HCT116 (cell line): ENCODE measurements around the gene APH1B.

ENCODE experiments used
- CEBPB ChIP-seq: IDR thresholded peaks from 2 replicates; pipeline ENCODE4 v1.6.1; 2012; ENCODE audit warnings: low read depth
- EZH2phosphoT487 ChIP-seq: fragments of 200-600 bp; IDR thresholded peaks from 2 replicates; pipeline ENCODE4 v1.6.1; 2018; ENCODE audit warnings: antibody characterized with exemption, borderline replicate concordance
- JUND ChIP-seq: IDR thresholded peaks from 2 replicates; pipeline ENCODE4 v1.6.1; 2012
- POLR2A ChIP-seq: IDR thresholded peaks from 2 replicates; pipeline ENCODE4 v1.7.0; 2011; ENCODE audit warnings: borderline replicate concordance; ENCODE audit not compliant: insufficient read depth, insufficient read length; ENCODE audit errors: extremely low read depth
- POLR2AphosphoS5 ChIP-seq: IDR thresholded peaks from 2 replicates; pipeline ENCODE4 v1.6.1; 2011; ENCODE audit warnings: mild to moderate bottlenecking, low read depth, low read length, moderate library complexity
- REST ChIP-seq: IDR thresholded peaks from 2 replicates; pipeline ENCODE4 v1.6.1; 2012; ENCODE audit warnings: low read depth
- TCF7L2 ChIP-seq: IDR thresholded peaks from 2 replicates; pipeline ENCODE4 v1.7.0; 2011; ENCODE audit warnings: borderline replicate concordance, inconsistent platforms; ENCODE audit not compliant: insufficient read depth, insufficient read length; ENCODE audit errors: extremely low read depth
- YY1 ChIP-seq: IDR thresholded peaks from 2 replicates; pipeline ENCODE4 v1.6.1; 2011; ENCODE audit warnings: low read length, low read depth, moderate library complexity, mild to moderate bottlenecking; ENCODE audit not compliant: insufficient replicate concordance; ENCODE audit errors: extremely low read depth
- ZNF274 ChIP-seq: fragments of 200-500 bp; sonication (Bioruptor generic); IDR thresholded peaks from 2 replicates; pipeline ENCODE4 v1.6.1; 2014; ENCODE audit warnings: mild to moderate bottlenecking, low read depth, low read length, inconsistent platforms
- TF ChIP-seq, protein P1 (sequence below), 3 experiments: fragments of 200-600 bp in 1 of 3; sonication (generic) in 1 of 3; IDR thresholded peaks in 2 of 3; conservative IDR thresholded peaks in 1 of 3; 2 replicates each; pipeline ENCODE4 v1.5.1; 2012 to 2017; ENCODE audit warnings: low read depth in 2 of 3, low read length in 2 of 3, antibody characterized with exemption in 1 of 3, borderline replicate concordance in 1 of 3, control low read depth in 1 of 3, mild to moderate bottlenecking in 1 of 3, mixed read lengths in 1 of 3, mixed run types in 1 of 3, moderate library complexity in 1 of 3; ENCODE audit not compliant: insufficient read depth in 1 of 3
- TF ChIP-seq, protein P2 (sequence below): IDR thresholded peaks from 2 replicates; pipeline ENCODE4 v1.6.1; 2012

DNA sequence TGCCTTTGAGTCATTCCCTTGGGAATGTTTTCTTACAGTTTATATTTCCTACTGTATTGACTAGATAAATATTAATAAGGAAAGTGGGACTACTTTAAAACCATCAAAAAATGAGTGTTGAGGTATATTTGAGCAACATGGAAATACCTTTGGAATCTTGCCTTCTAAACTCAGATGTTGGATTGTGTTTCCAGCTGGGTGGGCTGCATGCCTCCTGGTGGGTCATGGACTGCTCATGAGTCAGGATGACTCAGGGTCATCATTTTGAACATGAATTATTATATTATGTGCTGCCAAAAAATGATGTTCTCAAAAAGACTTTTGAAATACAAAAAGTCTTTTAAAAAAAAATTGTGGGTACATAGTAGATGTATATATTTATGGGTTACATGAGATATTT is 41.1 kb upstream of the APH1B start:
- TF ChIP-seq, protein P1, sequence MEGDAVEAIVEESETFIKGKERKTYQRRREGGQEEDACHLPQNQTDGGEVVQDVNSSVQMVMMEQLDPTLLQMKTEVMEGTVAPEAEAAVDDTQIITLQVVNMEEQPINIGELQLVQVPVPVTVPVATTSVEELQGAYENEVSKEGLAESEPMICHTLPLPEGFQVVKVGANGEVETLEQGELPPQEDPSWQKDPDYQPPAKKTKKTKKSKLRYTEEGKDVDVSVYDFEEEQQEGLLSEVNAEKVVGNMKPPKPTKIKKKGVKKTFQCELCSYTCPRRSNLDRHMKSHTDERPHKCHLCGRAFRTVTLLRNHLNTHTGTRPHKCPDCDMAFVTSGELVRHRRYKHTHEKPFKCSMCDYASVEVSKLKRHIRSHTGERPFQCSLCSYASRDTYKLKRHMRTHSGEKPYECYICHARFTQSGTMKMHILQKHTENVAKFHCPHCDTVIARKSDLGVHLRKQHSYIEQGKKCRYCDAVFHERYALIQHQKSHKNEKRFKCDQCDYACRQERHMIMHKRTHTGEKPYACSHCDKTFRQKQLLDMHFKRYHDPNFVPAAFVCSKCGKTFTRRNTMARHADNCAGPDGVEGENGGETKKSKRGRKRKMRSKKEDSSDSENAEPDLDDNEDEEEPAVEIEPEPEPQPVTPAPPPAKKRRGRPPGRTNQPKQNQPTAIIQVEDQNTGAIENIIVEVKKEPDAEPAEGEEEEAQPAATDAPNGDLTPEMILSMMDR (IDR thresholded peaks at IDR 0.05 in 2 of 3, conservative IDR thresholded peaks at IDR 0.05 in 1 of 3; ENCODE audit: borderline replicate concordance in 1 of 3, insufficient read depth in 1 of 3, low read depth in 2 of 3, low read length in 2 of 3) = no peak
- TF ChIP-seq JUND (no peak), TCF7L2 (no peak), POLR2AphosphoS5 (no peak), CEBPB (no peak), POLR2A (no peak), ZNF274 (no peak), YY1 (no peak), REST (no peak), EZH2phosphoT487 (no peak)
- TF ChIP-seq, protein P2, sequence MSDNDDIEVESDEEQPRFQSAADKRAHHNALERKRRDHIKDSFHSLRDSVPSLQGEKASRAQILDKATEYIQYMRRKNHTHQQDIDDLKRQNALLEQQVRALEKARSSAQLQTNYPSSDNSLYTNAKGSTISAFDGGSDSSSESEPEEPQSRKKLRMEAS = no peak
